Central memory CD4-positive, alpha-beta T cell (primary cell): ENCODE results near the gene OR13C2.
"Not testable (repeated sequence)": the region's sequence is repeated elsewhere in the genome, so short reads cannot be mapped to it uniquely, and the experiment has no call there.

Source experiments
- DNase-seq: peaks from one replicate; pipeline ENCODE4 v3.0.0; 2022
- total RNA-seq, 3 experiments: gene quantifications; one replicate each; lab custom pipeline; 2026; lab: John Stamatoyannopoulos, UW

The OR13C2 gene
- total RNA-seq: 0 to 0.04 (median 0) reads per million in 3 experiments

DNA sequence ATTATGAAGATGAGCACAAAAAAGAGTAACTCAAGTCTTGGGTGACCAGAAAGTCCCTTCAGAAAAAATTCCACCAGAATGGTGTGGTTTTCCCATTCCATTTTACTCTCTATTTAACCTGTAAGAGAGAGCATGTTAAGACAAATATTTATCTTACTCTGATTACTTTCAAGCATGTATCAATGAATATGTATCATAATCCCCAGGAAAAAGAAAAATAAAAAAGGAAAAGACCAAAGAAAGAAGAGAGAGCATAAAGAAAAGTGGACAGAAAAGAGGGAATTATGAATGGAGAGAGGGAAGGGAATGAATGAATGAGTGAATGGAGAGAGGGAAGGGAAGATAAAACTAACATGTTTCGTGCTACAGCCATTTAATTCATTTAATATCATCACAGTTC, at the start of gene OR13C2:
TSS of gene OR13C2 (minus strand) at position 101 of the 400 bp plus-strand sequence. CDS start at position 101, 0 bp downstream.
- not testable (repeated sequence) for DNase-seq

DNA sequence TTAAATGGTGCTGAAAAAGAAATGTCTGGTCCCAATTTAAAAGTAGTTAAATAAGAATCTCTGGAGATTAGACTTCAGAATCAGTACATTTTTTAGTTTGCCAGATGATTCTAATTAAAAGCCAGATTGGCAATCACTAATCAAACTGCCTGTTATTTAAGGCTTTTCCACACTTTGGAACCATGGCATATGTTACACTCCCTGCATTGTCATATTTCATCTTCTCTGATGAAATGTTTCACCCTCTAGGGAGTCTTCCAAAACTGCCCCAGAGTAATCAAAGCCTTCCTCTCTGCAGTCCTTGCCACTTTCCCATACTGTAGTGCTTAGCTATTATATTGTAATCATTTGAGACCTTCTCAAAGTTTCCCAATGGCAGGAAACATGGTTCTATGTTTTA, 30.0 kb upstream of the OR13C2 start:
- no peak for DNase-seq

DNA sequence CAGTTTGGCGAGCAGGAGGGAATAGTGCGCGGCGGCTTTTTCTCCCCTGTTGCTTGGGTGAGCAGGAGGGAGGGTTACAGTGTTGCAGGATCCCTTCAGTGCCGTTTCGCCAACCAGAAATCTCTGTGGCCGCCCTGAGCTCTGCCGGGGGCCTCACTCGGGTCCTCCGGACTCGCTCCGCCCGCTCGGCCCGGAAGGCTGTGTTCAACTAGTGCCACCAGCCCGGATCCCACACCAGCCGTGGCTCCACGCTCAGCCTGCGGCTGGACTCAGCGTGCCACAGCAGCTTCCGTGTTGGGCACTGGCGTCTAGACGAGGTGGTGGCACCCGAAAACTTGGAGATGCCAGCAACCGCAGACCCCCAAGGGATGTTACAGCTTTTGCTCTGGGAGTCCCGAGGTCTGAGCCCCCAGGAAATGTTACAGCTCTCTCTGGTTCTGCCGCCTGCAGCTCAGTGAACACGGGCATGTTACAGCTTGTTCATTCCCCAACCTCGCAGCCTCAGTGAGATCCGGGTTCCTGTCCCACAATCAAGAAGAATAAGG, 28.6 kb upstream of the OR13C2 start:
- DNase-seq: no peak

DNA sequence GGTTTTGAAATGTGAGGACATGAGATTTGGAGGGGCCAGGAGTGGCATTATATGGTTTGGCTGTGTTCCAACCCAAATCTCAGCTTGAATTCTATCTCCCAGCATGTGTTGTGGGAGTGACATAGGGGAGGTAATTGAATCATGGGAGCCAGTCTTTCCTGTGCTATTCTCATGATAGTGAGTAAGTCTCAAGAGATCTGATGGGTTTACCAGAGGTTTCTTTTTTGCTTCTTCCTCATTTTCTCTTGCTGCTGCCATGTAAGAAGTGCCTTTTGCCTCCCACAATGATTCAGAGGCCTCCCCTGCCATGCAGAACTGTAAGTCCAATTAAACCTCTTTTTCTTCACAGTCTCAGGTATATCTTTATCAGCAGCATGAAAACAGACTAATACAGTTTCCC, 20.5 kb upstream of the OR13C2 start:
- not testable (repeated sequence) for DNase-seq

DNA sequence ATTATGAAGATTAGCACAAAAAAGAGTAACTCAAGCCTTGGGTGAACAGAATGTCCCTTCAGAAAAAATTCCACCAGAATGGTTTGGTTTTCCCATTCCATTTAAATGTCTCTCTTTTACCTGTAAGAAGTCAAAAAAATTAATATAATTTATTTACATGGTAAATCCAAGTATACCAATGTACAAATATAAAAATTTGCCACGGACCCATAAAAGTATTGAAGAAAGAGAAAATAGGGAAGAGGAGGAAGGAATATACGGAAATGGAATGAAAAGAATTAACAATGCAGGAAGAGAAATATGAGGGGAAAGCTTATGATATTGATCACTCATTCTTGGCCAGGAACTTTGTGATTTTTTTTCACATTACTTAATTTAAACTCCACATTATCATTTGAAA, 12.7 kb upstream of the OR13C2 start, which contains the start of gene OR13C9:
TSS of gene OR13C9 (minus strand) at position 101 of the 400 bp plus-strand sequence. CDS start at position 101, 0 bp downstream.
- no peak for DNase-seq

DNA sequence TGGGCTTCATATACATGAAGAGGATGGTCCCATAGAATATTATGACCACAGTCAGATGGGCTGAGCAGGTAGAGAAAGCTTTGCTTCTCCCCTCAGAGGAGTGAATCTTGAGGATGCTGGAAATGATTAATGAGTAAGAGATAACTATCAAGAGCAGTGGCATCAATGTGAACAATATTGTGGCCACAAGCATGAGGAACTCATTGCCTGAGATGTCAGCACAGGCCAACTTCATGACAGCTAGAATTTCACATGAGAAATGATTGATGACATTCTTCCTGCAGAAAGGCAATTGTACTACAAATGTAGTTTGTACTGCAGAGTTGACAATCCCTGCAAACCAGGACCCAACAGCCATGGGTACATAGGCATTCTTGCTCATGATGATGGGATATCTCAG, 12.0 kb upstream of the OR13C2 start:
- DNase-seq: no peak

DNA sequence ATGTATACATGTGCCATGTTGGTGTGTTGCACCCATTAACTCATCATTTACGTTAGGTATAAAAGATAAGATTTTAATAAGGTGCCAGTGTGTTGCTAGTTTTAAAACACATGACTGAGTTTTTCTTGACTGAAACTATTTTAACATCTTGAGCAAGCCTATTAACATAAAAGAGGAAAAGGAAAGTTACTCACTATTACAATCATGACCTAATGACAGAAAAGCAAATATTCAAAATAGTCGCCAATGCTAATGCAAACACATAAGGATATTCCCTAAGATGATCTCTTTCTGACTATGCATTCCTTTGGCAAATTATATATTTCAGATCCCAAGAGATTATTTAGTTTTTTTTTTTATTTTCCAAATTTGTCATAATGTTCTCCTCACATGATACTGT, 5.8 kb upstream of the OR13C2 start:
- no peak for DNase-seq

- DNase-seq: no peak
Measured at GRCh38 chr9:104608336-104608735, 2.9 kb upstream of the OR13C2 start.

DNA sequence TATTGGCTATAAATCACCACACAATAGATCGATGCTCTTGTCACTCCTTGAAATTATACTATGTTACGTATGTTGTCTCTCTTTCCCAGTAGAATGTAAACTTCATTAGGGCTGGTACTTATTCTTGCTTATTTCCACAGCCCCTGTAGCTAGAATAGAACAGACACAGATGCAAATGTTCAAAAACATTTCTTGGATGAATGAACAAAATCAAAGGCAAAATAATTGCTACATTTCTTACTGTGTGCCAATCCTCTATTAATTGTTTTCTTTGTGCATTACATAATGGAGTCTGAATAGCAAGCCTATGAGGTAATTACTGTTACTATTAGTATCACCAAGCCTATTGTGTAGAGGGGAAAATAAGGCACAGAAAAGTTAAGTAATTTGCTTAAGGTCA, 725 bp upstream of the OR13C2 start:
- no peak for DNase-seq

GRCh38 chr9:104604801-104605200, 626 bp downstream of the OR13C2 start:
- no peak for DNase-seq

- not testable (repeated sequence) for DNase-seq
Measured at GRCh38 chr9:104599313-104599712, 6.1 kb downstream of the OR13C2 start, which contains the start of gene OR13C5. Gene OR13C5 (minus strand): TSS chr9:104599413. CDS start chr9:104599413, 0 bp downstream.

DNA sequence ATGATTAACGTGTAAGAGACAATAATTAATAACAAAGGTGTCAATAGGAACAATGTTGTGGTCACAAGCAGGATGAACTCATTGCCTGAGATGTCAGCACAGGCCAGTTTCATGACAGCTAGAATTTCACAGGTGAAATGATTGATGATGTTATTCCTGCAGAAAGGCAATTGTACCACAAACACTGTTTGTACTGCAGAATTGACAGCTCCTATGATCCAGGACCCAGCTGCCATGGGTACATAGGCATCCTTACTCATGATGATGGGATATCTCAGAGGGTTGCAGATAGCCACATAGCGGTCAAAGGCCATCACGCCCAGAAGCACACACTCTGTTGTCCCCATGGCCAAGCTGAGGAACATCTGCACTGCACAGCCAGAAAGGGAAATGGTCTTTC, 6.7 kb downstream of the OR13C2 start:
- not testable (repeated sequence) for DNase-seq

GRCh38 chr9:104589626-104590025, 15.8 kb downstream of the OR13C2 start:
- no peak for DNase-seq

- DNase-seq: no peak
Measured at GRCh38 chr9:104586496-104587180, 18.8 kb downstream of the OR13C2 start.

DNA sequence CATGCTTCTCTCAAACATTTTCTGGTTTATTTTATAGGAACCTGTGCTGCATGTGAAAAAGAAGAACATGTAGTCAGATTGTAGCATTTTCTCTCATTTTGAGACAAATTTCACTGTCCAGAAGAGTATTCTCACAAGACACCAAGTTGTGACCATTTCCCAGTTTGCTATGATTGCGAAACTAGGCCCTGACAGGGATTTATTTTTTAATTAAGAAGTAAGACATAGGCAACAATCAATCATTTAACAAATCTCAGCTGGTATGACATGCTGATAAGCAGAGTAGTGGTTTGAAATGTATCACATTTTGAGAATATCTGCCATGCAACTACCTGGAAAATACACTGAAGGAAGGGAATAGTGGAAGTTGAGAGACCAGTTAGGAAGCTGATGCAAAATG, 24.9 kb downstream of the OR13C2 start:
- DNase-seq: no peak

DNA sequence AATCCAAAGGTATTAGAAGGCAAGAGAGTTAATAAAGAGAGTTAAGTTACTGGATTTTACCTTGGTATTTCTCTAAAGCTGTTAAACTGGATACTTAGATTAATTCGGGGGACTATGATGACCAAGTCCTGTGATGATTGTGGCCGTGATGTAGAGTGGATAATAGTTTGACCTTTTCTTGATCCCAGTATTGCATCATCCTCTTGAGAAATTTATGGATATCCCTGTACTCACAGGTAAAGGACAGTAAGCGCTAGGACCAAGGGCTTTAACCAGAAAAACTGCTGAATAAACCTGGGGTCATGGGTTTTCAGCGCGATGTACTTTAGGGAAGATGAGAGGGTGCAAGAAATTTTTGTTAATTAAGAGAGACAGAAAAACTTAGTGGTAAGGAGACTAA, 28.2 kb downstream of the OR13C2 start:
- DNase-seq: no peak

GRCh38 chr9:104575456-104575855, 30.0 kb downstream of the OR13C2 start:
- no peak for DNase-seq

GRCh38 chr9:104572612-104573011, 32.8 kb downstream of the OR13C2 start:
- DNase-seq: no peak

- no peak for DNase-seq
Measured at GRCh38 chr9:104568868-104569267, 36.6 kb downstream of the OR13C2 start, which contains the start of gene OR13C8. Gene OR13C8 (plus strand): TSS chr9:104569168. CDS start chr9:104569168, 0 bp downstream.

DNA sequence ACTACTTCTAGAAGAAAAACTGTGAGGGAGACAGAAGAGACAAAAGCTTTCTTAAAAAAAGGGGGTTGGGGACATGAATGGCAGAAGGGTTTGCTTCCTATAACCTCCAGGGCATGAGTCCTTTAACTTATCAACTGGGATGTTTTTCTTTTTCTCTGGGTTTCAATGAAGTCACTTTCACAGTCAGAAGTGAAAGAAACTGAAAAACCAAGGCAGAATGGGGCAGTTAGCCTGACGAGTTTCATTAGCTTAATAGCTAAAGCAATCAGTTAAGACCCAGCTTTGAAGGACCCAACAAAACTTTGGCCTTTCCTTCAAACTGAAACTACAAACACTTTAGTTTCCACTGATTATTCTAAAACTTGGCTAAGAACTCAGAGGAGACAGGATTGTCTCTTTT, 41.1 kb downstream of the OR13C2 start:
- no peak for DNase-seq

- DNase-seq: no peak
Measured at GRCh38 chr9:104556830-104557634, 48.4 kb downstream of the OR13C2 start.

GRCh38 chr9:104555521-104555920, 49.9 kb downstream of the OR13C2 start:
- DNase-seq: no peak
